Urothelium cell line (cell line): ENCODE results near the gene OR2V1.
"Not testable (repeated sequence)": the region's sequence is repeated elsewhere in the genome, so short reads cannot be mapped to it uniquely, and the experiment has no call there.

Experiments used
- DNase-seq: peaks from one replicate; pipeline ENCODE4 v3.0.0; 2011; ENCODE audit warnings: low spot score, mixed read lengths
- FAIRE-seq: peaks from 2 replicates; lab custom pipeline; 2011; peaks lifted over from hg19 to GRCh38; lab: Jason Lieb, UNC

Gene OR2V1

DNA sequence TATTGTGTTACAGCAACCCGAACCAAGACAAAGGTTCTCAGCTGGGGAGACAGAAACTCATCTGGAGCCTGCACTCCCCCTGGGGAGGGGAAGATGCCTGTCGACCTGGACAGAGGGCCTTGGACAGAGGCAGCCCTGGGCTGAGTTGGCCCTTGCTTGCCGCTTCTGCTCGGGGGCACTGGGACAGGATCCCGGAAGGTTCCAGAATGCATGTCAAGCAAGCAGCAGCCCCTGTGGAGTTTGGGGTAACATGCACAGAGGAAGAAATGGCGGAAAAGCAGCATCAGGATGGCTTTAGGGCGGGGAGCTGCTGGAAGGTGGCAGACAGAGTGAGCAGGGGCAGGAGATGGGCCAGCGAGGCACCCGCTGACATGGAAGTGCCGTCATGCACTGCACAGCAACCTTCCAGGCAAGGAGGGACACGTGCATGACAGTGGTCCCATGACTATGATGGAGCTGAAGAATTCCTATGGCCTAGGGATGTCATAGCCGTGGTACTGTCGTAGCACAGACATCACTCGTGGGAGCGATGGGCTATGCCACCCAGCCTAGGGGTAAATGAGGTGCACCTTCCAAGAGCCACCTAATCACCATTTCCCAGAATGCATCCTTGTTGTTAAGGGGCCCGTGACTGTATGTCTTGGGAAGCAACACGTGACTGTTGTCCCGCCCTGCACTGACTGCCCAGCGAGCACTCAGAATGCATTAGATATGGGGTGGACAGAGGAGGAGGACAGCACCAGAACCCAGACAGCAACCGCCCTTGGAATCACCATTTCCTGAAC lies 26.2 kb downstream of the OR2V1 start:
- not testable (repeated sequence) for DNase-seq
- FAIRE-seq = peak; percentile 62

DNA sequence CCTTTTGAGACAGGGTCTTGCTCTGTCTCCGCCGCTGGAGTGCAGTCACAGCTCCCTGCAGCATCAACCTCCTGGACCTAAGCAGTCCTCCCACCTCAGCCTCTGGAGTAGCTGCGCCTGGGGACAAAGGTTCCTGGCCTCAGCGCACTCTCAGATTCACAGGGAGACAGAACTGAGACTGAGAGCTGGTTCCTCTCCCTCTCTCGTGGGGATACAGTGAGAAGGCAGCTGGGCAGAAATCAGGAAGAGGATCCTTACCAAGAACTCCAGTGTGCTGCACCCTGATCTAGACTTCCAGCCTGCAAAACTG lies 26.8 kb downstream of the OR2V1 start:
- FAIRE-seq, DNase-seq: not testable (repeated sequence)

DNA sequence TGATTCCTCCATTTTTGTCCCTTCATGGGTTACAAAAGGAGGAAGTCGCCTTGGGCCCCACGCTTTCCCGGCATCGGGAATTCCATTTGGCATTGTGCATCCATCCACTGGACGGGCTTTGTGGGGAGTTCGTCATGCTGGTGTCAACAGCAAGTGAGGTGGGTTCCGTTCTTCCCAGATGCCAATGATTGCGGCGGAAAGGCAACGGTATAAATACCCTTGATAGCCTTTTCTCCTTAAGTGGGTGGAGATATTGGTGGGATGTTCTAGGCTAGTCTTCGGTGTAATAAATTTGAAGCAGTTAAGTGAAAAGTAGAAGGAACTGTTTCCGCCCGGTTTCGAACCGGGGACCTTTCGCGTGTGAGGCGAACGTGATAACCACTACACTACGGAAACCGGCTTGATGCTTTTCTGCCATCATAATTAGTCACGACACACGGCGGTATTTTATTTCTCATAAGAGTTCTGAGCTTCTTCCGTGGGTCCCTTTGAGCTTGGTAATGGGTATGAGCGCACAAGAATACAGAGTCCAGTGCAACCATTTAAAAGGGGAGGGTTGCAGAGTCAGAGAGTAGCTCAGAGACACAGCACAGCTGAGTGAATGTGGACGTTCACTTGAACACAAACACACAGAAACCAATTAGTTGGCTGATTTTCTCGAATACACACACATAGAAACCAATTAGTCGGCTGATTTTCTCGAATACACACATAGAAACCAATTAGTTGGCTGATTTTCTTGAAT lies 28.9 kb downstream of the OR2V1 start:
- DNase-seq = not testable (repeated sequence)
- peak; percentile 80 for FAIRE-seq

- peak; percentile 13 for FAIRE-seq
- not testable (repeated sequence) for DNase-seq
Observed at GRCh38 chr5:181101030-181101641, 29.8 kb downstream of the OR2V1 start.

GRCh38 chr5:181100121-181100875 lies 30.7 kb downstream of the OR2V1 start:
- FAIRE-seq = no peak
- DNase-seq = no peak

- no peak for DNase-seq
- no peak for FAIRE-seq
Observed at GRCh38 chr5:181099602-181100086, 31.3 kb downstream of the OR2V1 start.

DNA sequence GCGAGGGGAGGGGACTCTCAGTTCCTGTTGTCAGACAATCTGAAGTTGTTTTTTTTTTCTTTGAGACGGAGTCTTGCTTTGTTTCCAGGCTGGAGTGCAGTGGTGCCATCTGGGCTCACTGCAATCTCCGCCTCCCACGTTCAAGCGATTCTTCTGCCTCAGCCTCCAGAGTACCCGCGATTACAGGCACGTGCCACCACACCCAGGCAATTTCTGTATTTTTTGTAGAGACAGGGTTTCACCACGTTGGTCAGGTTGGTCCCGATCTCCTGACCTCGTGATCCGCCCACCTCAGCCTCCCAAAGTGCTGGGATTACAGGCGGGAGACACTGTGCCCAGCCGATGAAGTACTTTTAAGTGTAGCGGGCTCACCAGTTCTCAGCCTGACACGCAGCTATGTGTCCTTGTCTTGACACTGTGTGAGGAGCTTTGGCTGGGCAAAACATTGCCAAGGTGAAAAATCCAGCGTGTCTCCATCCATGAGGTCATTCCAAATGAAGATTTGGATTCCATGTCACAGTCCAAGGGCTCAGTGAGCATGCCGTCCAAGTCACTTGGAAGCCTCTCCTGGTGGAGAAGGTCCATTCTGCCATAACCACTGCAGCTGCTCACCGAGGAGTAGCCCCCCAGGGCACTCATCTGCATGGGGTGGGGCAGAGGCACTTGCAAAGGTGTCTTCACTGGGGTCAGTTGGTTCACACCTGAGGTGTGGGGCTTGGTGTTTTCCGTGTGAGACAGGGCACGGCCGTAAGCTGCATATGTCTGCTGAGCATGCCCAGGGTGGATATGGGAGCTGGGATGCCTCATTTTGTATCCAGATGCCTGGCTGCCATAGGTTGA lies 32.0 kb downstream of the OR2V1 start:
- FAIRE-seq (no peak), DNase-seq (no peak)

DNA sequence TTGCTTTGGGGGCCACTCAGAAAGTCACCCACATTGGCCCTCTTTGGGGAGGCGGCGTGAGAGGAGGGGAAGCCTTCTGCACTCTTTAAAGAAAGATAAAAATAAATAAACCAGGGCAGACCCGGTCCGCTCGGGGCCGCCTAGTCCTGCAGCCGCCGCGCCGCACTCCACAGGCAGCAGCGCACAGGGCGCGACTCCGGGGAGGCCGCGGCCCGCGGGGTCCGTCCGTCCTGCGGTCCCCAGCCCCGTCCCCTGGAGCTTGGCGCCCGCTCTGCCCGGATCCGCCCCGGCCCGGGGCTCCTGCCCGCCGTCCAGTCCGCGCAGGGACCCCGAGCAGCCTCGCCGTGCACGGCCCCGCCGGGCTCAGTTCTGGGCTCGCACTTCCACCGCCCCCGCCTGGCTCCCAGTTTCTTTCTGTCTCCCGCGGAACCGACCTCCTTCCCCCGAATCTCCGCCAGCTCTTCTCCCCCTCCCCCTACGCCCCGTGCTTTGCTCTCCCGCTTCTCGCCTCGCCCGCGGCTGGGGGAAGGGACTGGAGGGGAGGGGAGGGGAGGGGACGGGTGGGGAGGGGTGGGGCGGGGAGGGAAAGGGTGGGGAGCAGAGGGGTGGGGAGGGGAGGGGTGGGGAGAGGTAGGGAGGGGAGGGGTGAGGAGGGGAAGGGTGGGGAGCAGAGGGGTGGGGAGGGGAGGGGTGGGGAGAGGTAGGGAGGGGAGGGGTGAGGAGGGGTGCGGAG lies 33.0 kb downstream of the OR2V1 start:
- FAIRE-seq, DNase-seq: not testable (repeated sequence)

DNA sequence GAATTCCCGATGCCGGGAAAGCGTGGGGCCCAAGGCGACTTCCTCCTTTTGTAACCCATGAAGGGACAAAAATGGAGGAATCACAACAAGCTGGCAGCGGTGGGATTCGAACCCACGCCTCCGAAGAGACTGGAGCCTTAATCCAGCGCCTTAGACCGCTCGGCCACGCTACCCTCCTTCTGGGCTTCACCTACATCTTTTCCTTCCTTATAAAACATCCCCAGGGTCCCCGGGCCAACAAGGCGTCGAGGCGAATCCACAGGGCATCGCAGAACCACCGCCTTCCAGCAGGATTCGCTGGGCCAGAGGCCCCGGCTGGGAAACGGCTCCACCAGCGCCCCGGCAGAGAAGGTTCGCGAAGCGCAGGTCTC lies 33.6 kb downstream of the OR2V1 start:
- DNase-seq, FAIRE-seq: not testable (repeated sequence)

DNA sequence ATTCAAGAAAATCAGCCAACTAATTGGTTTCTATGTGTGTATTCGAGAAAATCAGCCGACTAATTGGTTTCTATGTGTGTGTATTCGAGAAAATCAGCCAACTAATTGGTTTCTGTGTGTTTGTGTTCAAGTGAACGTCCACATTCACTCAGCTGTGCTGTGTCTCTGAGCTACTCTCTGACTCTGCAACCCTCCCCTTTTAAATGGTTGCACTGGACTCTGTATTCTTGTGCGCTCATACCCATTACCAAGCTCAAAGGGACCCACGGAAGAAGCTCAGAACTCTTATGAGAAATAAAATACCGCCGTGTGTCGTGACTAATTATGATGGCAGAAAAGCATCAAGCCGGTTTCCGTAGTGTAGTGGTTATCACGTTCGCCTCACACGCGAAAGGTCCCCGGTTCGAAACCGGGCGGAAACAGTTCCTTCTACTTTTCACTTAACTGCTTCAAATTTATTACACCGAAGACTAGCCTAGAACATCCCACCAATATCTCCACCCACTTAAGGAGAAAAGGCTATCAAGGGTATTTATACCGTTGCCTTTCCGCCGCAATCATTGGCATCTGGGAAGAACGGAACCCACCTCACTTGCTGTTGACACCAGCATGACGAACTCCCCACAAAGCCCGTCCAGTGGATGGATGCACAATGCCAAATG lies 34.1 kb downstream of the OR2V1 start:
- not testable (repeated sequence) for DNase-seq
- peak; percentile 95 for FAIRE-seq

DNA sequence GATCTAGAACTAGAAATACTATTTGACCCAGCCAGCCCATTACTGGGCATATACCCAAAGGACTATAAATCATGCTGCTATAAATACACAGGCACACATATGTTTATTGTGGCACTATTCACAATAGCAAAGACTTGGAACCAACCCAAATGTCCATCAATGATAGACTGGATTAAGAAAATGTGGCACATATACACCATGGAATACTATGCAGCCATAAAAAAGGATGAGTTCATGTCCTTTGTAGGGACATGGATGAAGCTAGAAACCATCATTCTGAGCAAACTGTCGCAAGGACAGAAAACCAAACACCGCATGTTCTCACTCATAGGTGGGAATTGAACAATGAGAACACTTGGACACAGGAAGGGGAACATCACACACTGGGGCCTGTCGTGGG lies 35.8 kb downstream of the OR2V1 start:
- not testable (repeated sequence) for FAIRE-seq, DNase-seq

- FAIRE-seq = no peak
- no peak for DNase-seq
Observed at GRCh38 chr5:181092428-181092827, 38.5 kb downstream of the OR2V1 start.

DNA sequence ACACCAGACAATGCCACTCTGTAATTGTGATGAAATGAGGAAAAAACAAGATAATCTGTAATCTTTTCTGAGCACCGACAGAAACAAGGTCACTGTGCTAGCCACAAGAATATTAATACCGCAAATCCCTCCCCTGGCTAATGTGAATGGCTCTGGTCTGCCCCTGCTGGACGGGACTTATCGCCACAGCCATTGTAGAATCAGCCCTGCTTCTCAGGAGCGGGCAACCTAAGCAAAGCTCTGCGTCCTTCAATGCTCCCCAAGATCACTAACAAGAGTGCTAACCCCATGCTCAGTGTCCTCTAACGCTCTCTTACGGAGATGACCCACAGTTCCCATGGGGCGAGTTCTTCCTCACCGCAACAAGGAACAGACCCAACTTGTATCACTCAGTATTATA lies 42.7 kb downstream of the OR2V1 start:
- FAIRE-seq (no peak), DNase-seq (peak; percentile 50)

DNA sequence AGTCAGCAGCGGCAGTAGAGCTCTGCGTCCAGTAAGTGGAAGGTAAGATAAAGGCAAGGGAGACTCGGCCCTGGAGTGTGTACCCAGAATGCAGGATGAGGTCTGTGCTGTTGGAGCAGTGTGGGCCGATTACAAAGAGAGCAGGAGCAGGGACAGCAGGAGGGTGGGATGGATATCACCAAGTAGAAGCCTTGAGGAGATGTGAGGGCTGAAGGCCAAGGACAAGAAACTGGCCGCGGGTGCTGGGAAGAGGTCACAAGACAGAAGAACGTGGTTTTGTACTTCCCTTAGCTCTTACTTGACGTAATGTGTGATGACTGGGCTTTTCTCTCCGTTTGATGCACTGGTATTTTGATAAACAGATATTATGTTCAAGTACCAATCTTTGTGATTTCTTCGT lies 43.7 kb downstream of the OR2V1 start:
- FAIRE-seq (no peak), DNase-seq (no peak)

- FAIRE-seq (no peak), DNase-seq (no peak)
Observed at GRCh38 chr5:181086884-181087205, 44.1 kb downstream of the OR2V1 start.

DNA sequence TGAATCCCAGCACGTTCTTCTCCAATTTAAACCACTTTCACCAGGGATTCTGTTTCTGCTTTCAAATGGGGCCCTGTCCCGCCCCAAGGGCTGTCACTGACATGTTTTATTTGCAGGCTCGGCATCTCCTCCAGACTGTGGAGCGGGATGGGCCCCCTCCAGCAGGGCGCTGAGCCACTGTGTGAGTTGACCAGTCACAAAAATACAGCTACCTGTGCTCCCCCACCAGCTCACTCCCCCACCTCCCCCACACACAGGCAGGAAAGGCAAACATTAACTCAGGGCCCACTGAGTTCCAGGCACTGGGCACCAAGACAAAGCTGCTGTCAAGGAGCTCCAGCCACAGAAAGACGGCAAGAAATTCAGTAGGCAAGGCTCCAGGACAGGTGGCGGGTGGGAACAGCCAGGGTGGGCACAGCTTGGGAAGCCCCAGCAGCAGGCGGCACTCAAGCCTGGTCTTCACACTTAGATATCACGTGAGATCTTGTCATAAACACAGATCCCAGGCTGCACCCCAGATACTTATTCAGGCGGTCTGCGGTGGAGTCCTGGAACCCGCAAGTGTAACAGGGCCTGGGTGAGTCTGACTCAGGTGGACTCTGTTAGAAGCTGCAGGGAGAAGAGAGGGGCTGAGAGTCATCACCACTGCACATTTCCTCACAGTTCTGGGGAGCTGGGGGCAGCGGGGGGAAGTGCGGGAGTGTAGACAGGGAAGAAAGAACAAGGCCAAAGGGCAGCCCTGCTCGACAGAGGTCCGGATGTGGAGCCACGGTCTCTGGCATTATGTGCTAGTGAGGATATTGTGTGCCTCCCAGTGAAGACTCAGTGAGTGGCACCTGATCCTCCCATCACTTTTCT lies 44.7 kb downstream of the OR2V1 start:
- FAIRE-seq = no peak
- DNase-seq = no peak

DNA sequence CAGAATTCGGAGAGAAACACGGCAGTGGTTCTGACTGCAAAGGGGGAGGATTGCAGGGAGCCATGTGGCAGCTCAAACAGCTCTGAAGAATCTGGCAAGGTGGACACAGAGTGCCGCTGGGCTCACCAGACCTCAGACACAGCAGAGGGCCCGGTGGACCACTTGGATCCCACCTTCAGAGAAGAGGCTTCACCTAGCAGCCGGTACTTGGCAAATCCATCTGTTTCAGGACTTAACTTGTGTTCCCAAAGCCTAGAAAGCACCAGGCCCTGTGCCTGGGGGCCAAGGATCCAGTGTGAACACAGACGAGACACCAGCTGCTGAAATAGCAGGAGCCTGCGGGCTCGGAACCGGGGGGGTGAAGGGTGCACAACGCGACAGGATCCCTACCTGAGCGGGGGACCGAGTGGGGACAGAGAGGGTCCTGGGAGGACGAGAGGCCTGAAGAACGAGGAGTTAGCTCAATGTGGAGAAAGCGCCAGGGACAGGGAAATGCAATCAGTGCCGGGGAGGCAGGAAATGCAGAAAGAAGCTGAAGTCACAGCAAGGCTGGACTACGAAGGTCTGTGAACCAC lies 46.3 kb downstream of the OR2V1 start:
- FAIRE-seq = no peak
- DNase-seq = no peak

- DNase-seq = no peak
- FAIRE-seq = no peak
Observed at GRCh38 chr5:181081989-181082388, 49.0 kb downstream of the OR2V1 start.
